Occipital lobe (tissue), 2 donors: ENCODE data around the gene MED12L. TPM values are rescaled to one million over a fixed set of nuclear protein-coding genes. Genes with fewer than 3 reads are reported as not detected.

Source experiments
- DNase-seq: peaks from one replicate; lab custom pipeline; 2025; lab: John Stamatoyannopoulos, UW
- total RNA-seq: library from RNA; depleted of rRNA; stranded (reverse); fragments of >200 nt; gene quantifications from one replicate; pipeline ENCODE4 v1.2.3, GENCODE V29; 2014

MED12L gene
- total RNA-seq, 1 donor from 2014 or later = 6.1 TPM

GRCh38 chr3:151412989-151413388 is 327.5 kb downstream of the MED12L start:
- no peak for DNase-seq

- DNase-seq = no peak
Observed at GRCh38 chr3:151415289-151415688, 329.8 kb downstream of the MED12L start.

- DNase-seq = no peak
Observed at GRCh38 chr3:151419806-151420205, 334.3 kb downstream of the MED12L start.

- no peak for DNase-seq
Observed at GRCh38 chr3:151421938-151422337, 336.5 kb downstream of the MED12L start.

GRCh38 chr3:151423091-151423490 is 337.6 kb downstream of the MED12L start:
- no peak for DNase-seq

GRCh38 chr3:151425627-151426340 is 340.3 kb downstream of the MED12L start:
- DNase-seq = no peak

- DNase-seq = no peak
Observed at GRCh38 chr3:151426341-151426657, 340.8 kb downstream of the MED12L start.

GRCh38 chr3:151428386-151428785 is 342.9 kb downstream of the MED12L start:
- DNase-seq = no peak

- no peak for DNase-seq
Observed at GRCh38 chr3:151430821-151431484, 345.5 kb downstream of the MED12L start.

- no peak for DNase-seq
Observed at GRCh38 chr3:151431940-151432339, 346.5 kb downstream of the MED12L start.

GRCh38 chr3:151432616-151433372 is 347.3 kb downstream of the MED12L start:
- no peak for DNase-seq

- DNase-seq = no peak
Observed at GRCh38 chr3:151434151-151434890, 348.9 kb downstream of the MED12L start.

- no peak for DNase-seq
Observed at GRCh38 chr3:151436675-151437446, 351.4 kb downstream of the MED12L start.

- DNase-seq = no peak
Observed at GRCh38 chr3:151437906-151438305, 352.4 kb downstream of the MED12L start.

- no peak for DNase-seq
Observed at GRCh38 chr3:151439652-151440125, 354.2 kb downstream of the MED12L start.

GRCh38 chr3:151440940-151441339 is 355.5 kb downstream of the MED12L start:
- no peak for DNase-seq

GRCh38 chr3:151443583-151443982 is 358.1 kb downstream of the MED12L start:
- no peak for DNase-seq

GRCh38 chr3:151445273-151446001 is 360.0 kb downstream of the MED12L start:
- no peak for DNase-seq

GRCh38 chr3:151446002-151446340 is 360.5 kb downstream of the MED12L start:
- no peak for DNase-seq

- DNase-seq = no peak
Observed at GRCh38 chr3:151452368-151452767, 366.9 kb downstream of the MED12L start.
